HepG2 (cell line): Measurements from ENCODE around the gene MACROD2.

Experiments used
- BRCA1 ChIP-seq: sonication (generic); formaldehyde crosslinking; IDR thresholded peaks from 2 replicates; pipeline ENCODE4 v1.4.0; 2020; ENCODE audit warnings: missing genetic modification reagents
- HNF4A ChIP-seq: sonication (generic); formaldehyde crosslinking; IDR thresholded peaks from 2 replicates; pipeline ENCODE4 v1.4.0; 2020; ENCODE audit warnings: missing genetic modification reagents
- ONECUT2 ChIP-seq: sonication (generic); formaldehyde crosslinking; IDR thresholded peaks from 2 replicates; pipeline ENCODE4 v1.4.0; 2020; ENCODE audit warnings: missing genetic modification reagents
- RAD21 ChIP-seq: fragments of 450-650 bp; formaldehyde crosslinking; IDR thresholded peaks from 2 replicates; pipeline ENCODE4 v1.5.0; 2020; ENCODE audit warnings: mild to moderate bottlenecking
- STAT5B ChIP-seq: sonication (generic); formaldehyde crosslinking; IDR thresholded peaks from 2 replicates; pipeline ENCODE4 v1.4.0; 2020; ENCODE audit warnings: missing genetic modification reagents
- ZNF274 ChIP-seq: sonication (generic); formaldehyde crosslinking; IDR thresholded peaks from 2 replicates; pipeline ENCODE4 v1.5.1; 2020; ENCODE audit warnings: mild to moderate bottlenecking, missing genetic modification reagents
- TF ChIP-seq, protein P1 (sequence below): sonication (generic); formaldehyde crosslinking; IDR thresholded peaks from 2 replicates; pipeline ENCODE4 v1.5.0; 2020; ENCODE audit warnings: mild to moderate bottlenecking, missing genetic modification reagents, moderate library complexity
- TF ChIP-seq, protein P2 (sequence below): sonication (generic); formaldehyde crosslinking; IDR thresholded peaks from 2 replicates; pipeline ENCODE4 v1.9.0; 2021; ENCODE audit warnings: missing genetic modification reagents, borderline replicate concordance
- TF ChIP-seq, protein P3 (sequence below): IDR thresholded peaks from 2 replicates; pipeline ENCODE4 v1.6.1; 2012; ENCODE audit warnings: inconsistent platforms
- TF ChIP-seq, protein P4 (sequence below): sonication (generic); formaldehyde crosslinking; IDR thresholded peaks from 2 replicates; pipeline ENCODE4 v1.8.0; 2022; ENCODE audit warnings: mild to moderate bottlenecking, missing genetic modification reagents
- TF ChIP-seq, protein P5 (sequence below): sonication (generic); formaldehyde crosslinking; IDR thresholded peaks from 2 replicates; pipeline ENCODE4 v1.4.0; 2020; ENCODE audit warnings: mild to moderate bottlenecking, missing genetic modification reagents

DNA sequence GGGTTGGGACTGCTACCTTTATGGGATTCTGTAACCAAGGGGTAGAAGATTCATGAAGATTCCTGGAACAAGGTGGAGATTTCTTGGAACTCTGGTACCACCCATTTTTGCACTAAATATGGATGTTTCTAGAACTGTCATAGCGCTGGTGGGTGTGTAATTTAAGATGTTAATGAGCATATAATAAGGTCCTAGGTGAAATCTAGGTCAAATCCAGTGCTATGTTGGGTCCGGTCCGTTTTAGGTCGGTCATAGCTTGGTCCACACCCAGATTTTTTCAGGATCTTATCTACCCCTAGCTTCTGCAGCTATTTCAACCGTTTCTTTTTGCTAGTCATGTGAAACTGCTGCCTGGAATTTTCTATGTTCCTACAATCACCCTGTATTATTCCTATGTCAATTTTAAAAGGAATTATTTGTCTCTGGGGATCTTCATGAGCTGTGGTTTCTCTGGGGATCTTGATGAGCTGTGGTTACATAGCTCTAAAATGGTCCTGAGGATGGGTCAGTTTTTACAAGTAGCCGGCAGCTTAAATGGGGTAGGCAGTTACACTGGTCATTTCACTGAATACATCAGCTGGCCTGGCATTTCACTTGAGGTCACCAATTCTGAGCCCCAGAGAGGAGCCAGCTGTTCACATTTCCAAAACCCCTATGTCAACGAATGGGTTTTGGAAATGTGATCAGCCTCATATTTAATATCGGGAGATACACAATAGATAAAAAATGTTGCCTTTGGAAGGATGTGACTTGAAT lies 994.4 kb downstream of the MACROD2 start:
- TF ChIP-seq RAD21, result no peak
- TF ChIP-seq, protein P1, sequence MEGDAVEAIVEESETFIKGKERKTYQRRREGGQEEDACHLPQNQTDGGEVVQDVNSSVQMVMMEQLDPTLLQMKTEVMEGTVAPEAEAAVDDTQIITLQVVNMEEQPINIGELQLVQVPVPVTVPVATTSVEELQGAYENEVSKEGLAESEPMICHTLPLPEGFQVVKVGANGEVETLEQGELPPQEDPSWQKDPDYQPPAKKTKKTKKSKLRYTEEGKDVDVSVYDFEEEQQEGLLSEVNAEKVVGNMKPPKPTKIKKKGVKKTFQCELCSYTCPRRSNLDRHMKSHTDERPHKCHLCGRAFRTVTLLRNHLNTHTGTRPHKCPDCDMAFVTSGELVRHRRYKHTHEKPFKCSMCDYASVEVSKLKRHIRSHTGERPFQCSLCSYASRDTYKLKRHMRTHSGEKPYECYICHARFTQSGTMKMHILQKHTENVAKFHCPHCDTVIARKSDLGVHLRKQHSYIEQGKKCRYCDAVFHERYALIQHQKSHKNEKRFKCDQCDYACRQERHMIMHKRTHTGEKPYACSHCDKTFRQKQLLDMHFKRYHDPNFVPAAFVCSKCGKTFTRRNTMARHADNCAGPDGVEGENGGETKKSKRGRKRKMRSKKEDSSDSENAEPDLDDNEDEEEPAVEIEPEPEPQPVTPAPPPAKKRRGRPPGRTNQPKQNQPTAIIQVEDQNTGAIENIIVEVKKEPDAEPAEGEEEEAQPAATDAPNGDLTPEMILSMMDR (CRISPR knock-in tag), result no peak
- TF ChIP-seq HNF4A (CRISPR knock-in tag), result no peak
- TF ChIP-seq, protein P2, sequence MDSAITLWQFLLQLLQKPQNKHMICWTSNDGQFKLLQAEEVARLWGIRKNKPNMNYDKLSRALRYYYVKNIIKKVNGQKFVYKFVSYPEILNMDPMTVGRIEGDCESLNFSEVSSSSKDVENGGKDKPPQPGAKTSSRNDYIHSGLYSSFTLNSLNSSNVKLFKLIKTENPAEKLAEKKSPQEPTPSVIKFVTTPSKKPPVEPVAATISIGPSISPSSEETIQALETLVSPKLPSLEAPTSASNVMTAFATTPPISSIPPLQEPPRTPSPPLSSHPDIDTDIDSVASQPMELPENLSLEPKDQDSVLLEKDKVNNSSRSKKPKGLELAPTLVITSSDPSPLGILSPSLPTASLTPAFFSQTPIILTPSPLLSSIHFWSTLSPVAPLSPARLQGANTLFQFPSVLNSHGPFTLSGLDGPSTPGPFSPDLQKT, result no peak
- TF ChIP-seq, protein P3, sequence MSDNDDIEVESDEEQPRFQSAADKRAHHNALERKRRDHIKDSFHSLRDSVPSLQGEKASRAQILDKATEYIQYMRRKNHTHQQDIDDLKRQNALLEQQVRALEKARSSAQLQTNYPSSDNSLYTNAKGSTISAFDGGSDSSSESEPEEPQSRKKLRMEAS, result no peak
- no peak for TF ChIP-seq STAT5B
- TF ChIP-seq BRCA1 (CRISPR knock-in tag), result no peak
- TF ChIP-seq, protein P4, sequence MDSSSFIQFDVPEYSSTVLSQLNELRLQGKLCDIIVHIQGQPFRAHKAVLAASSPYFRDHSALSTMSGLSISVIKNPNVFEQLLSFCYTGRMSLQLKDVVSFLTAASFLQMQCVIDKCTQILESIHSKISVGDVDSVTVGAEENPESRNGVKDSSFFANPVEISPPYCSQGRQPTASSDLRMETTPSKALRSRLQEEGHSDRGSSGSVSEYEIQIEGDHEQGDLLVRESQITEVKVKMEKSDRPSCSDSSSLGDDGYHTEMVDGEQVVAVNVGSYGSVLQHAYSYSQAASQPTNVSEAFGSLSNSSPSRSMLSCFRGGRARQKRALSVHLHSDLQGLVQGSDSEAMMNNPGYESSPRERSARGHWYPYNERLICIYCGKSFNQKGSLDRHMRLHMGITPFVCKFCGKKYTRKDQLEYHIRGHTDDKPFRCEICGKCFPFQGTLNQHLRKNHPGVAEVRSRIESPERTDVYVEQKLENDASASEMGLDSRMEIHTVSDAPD (CRISPR knock-in tag), result no peak
- TF ChIP-seq, protein P5, sequence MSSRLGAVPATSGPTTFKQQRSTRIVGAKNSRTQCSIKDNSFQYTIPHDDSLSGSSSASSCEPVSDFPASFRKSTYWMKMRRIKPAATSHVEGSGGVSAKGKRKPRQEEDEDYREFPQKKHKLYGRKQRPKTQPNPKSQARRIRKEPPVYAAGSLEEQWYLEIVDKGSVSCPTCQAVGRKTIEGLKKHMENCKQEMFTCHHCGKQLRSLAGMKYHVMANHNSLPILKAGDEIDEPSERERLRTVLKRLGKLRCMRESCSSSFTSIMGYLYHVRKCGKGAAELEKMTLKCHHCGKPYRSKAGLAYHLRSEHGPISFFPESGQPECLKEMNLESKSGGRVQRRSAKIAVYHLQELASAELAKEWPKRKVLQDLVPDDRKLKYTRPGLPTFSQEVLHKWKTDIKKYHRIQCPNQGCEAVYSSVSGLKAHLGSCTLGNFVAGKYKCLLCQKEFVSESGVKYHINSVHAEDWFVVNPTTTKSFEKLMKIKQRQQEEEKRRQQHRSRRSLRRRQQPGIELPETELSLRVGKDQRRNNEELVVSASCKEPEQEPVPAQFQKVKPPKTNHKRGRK (CRISPR knock-in tag), result no peak
- TF ChIP-seq ONECUT2, result no peak
- no peak for TF ChIP-seq ZNF274 (CRISPR knock-in tag)
